GM15510 (cell line): Measurements from ENCODE around the gene MS4A6A.

Experiments
- POLR2A ChIP-seq: IDR thresholded peaks from 3 replicates; pipeline ENCODE4 v1.6.1; 2011; ENCODE audit warnings: borderline replicate concordance; ENCODE audit not compliant: insufficient read length; ENCODE audit errors: extremely low read depth

The MS4A6A gene

GRCh38 chr11:60182541-60183330, at the start of gene MS4A6A:
MS4A6A (minus strand) TSS chr11:60183083; CDS start chr11:60181727, 1,356 bp downstream.
- no peak for TF ChIP-seq POLR2A

- no peak for TF ChIP-seq POLR2A
Measured at GRCh38 chr11:60230681-60231080, 47.8 kb upstream of the MS4A6A start.

- TF ChIP-seq POLR2A, result no peak
Measured at GRCh38 chr11:60222141-60222540, 39.3 kb upstream of the MS4A6A start.

- TF ChIP-seq POLR2A, result no peak
Measured at GRCh38 chr11:60221692-60222091, 38.8 kb upstream of the MS4A6A start.

- no peak for TF ChIP-seq POLR2A
Measured at GRCh38 chr11:60221181-60221580, 38.3 kb upstream of the MS4A6A start.

- no peak for TF ChIP-seq POLR2A
Measured at GRCh38 chr11:60214386-60214785, 31.5 kb upstream of the MS4A6A start.

- TF ChIP-seq POLR2A, result no peak
Measured at GRCh38 chr11:60211206-60211605, 28.3 kb upstream of the MS4A6A start.

- no peak for TF ChIP-seq POLR2A
Measured at GRCh38 chr11:60209977-60210376, 27.1 kb upstream of the MS4A6A start.

- TF ChIP-seq POLR2A, result no peak
Measured at GRCh38 chr11:60208951-60209350, 26.1 kb upstream of the MS4A6A start.

GRCh38 chr11:60208146-60208895, 25.4 kb upstream of the MS4A6A start:
- no peak for TF ChIP-seq POLR2A

GRCh38 chr11:60206616-60207015, 23.7 kb upstream of the MS4A6A start:
- no peak for TF ChIP-seq POLR2A

- no peak for TF ChIP-seq POLR2A
Measured at GRCh38 chr11:60204922-60205321, 22.0 kb upstream of the MS4A6A start.

- TF ChIP-seq POLR2A, result no peak
Measured at GRCh38 chr11:60197442-60197841, 14.6 kb upstream of the MS4A6A start.

GRCh38 chr11:60195923-60196368, 13.1 kb upstream of the MS4A6A start:
- no peak for TF ChIP-seq POLR2A

- TF ChIP-seq POLR2A, result no peak
Measured at GRCh38 chr11:60194511-60194910, 11.6 kb upstream of the MS4A6A start.

GRCh38 chr11:60193687-60194433, 11.0 kb upstream of the MS4A6A start:
- TF ChIP-seq POLR2A, result no peak

- no peak for TF ChIP-seq POLR2A
Measured at GRCh38 chr11:60184824-60185511, 2.1 kb upstream of the MS4A6A start.
